GM12873 (cell line): ENCODE results near the gene DNAAF5.

ENCODE experiments used
- CTCF ChIP-seq: IDR thresholded peaks from 2 replicates; pipeline ENCODE4 v1.5.1; 2012; ENCODE audit warnings: low read depth, mild to moderate bottlenecking, moderate library complexity, low read length, control low read depth; ENCODE audit not compliant: insufficient read depth; ENCODE audit errors: missing control alignments

DNAAF5 gene

DNA sequence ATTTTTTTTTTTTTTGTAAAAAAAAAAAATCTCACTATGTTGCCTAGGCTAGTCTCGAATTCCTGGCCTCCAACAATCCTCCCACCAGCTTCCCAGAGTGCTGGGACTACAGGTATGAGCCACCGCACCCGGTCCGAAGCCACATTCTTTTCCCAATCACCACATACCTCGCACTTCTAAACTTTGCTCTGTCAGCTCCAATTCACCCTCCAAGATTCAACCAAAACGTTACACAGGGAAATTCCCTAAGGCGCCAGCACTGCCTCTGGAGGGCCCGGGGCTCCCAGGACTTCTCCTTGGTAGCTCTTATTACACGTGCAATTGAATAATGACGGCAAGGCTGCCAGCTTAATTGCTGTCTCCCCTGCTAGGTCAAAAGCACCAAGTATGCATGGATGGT is 10.3 kb upstream of the DNAAF5 start:
- no peak for TF ChIP-seq CTCF

DNA sequence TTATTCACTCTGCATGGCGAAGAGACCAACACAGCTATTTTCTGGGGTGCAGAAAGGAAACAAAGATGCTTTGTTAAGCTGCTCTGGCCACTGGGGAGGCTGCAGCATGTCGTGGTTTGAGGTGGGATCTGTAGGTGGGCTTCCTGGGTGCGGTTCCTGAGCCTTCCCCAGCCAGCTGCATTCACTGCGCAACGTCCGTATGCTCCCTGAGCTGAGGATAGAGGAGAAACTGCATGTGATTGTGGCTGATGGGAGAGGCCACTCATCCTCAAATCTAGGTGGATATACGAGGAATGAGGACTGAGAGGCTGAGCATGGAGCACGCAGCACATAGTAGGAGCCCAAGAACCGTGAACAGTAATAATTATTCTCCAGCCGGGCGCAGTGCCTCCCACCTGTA is 9.9 kb upstream of the DNAAF5 start:
- TF ChIP-seq CTCF: no peak

GRCh38 chr7:721619-722248 is 4.8 kb upstream of the DNAAF5 start:
- TF ChIP-seq CTCF: no peak

DNA sequence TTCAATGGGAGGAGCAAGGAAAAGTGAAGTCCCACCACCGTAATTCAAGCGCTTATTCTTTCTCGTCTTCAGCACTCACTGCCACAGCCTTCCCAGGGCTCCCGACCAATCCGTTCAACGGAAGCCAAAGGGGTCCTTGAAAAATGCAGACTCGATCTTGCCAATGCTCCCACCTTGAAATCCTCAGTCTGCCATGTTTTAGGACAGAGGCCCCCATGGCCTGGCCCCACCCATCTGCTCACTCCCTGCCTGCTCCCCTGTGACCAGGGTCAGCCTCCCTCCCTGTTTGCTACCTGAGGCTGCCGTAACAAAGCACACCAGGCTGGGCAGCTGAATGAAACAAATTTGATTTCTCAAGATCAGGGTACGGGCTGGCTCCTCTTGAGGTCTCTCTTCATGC is 3.0 kb upstream of the DNAAF5 start:
- no peak for TF ChIP-seq CTCF

- TF ChIP-seq CTCF: no peak
These were observed 2.2 kb upstream of the DNAAF5 start for GRCh38 chr7:724298-724697.

DNA sequence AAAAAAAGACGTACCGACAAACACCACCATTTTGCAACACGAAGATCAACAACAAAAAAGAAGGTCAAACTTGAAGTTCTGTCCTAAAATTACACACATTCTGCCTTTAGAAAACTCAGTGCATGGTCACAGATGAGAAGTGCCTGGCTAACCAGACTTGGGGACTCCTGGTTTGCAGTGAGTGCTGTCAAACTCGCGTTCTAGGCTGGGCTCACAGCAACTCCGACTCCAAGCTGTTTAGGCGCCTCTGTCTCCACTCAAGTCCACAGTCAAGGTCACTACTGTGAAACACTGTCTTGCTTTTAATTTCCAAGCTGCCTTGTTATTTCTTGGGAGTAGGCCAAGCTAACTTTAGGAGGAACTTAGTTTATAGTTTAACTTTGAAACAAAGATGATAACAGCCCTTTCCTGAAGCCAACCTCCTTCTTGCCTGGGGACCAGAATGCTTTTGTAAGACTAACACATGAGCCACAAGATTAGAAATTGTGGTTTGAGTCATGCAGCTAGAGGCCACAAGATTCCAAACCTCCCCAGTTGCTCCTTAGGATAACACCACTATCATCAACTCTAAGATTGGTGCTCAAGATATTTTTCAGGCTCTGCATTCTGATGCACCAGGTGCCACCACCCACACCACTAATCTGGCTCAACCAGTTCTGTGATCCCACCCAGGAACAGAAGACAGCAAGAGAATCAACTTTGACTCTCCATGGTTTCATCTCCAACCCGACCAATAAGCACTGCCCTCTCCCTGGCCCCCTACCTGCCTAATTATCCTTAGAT is 1.1 kb upstream of the DNAAF5 start:
- TF ChIP-seq CTCF: no peak

GRCh38 chr7:726854-727103 is 280 bp downstream of the DNAAF5 start:
- no peak for TF ChIP-seq CTCF
